Nephron progenitor cell (in vitro differentiated cells): ENCODE measurements around the gene SLC8A1.

Experiments
- DNase-seq: peaks from one replicate; pipeline ENCODE4 v3.0.0; 2021
- H3K27ac Mint-ChIP-seq: 2 replicates; pipeline ENCODE4 v1.8.0; 2021; ENCODE audit warnings: mild to moderate bottlenecking, moderate library complexity, mixed read lengths
- H3K27me3 Mint-ChIP-seq: 2 replicates; pipeline ENCODE4 v1.8.0; 2021; ENCODE audit warnings: mild to moderate bottlenecking, low read depth, mixed read lengths; ENCODE audit not compliant: poor library complexity
- H3K36me3 Mint-ChIP-seq: 2 replicates; pipeline ENCODE4 v1.8.0; 2021; ENCODE audit warnings: low read depth, mixed read lengths
- H3K4me1 Mint-ChIP-seq: 2 replicates; pipeline ENCODE4 v1.8.0; 2021; ENCODE audit warnings: mixed read lengths
- H3K4me3 Mint-ChIP-seq: 2 replicates; pipeline ENCODE4 v1.8.0; 2021; ENCODE audit warnings: mild to moderate bottlenecking, moderate library complexity, mixed read lengths
- H3K9me3 Mint-ChIP-seq: 2 replicates; pipeline ENCODE4 v1.8.0; 2021; ENCODE audit warnings: mild to moderate bottlenecking, moderate library complexity, mixed read lengths
- TF ChIP-seq, protein P1 (sequence below): fragments of 200-600 bp; sonication (generic); IDR thresholded peaks from 2 replicates; pipeline ENCODE4 v1.5.0; 2021; ENCODE audit warnings: antibody characterized with exemption

The SLC8A1 gene

GRCh38 chr2:40201425-40201824, 250.5 kb downstream of the SLC8A1 start:
- DNase-seq: no peak
- H3K4me3 Mint-ChIP-seq: no peak overlapping the region
- H3K36me3 Mint-ChIP-seq: no peaks in the 10 kb centered on the region
- no peaks in the 10 kb centered on the region for H3K27me3 Mint-ChIP-seq
- no peak overlapping the region for H3K27ac Mint-ChIP-seq
- H3K4me1 Mint-ChIP-seq: no peaks in the 10 kb centered on the region
- TF ChIP-seq, protein P1, sequence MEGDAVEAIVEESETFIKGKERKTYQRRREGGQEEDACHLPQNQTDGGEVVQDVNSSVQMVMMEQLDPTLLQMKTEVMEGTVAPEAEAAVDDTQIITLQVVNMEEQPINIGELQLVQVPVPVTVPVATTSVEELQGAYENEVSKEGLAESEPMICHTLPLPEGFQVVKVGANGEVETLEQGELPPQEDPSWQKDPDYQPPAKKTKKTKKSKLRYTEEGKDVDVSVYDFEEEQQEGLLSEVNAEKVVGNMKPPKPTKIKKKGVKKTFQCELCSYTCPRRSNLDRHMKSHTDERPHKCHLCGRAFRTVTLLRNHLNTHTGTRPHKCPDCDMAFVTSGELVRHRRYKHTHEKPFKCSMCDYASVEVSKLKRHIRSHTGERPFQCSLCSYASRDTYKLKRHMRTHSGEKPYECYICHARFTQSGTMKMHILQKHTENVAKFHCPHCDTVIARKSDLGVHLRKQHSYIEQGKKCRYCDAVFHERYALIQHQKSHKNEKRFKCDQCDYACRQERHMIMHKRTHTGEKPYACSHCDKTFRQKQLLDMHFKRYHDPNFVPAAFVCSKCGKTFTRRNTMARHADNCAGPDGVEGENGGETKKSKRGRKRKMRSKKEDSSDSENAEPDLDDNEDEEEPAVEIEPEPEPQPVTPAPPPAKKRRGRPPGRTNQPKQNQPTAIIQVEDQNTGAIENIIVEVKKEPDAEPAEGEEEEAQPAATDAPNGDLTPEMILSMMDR: no peak
- H3K9me3 Mint-ChIP-seq: no peaks in the 10 kb centered on the region

GRCh38 chr2:40200366-40200915, 251.4 kb downstream of the SLC8A1 start:
- Mint-ChIP-seq H3K27me3 (no peaks in the 10 kb centered on the region), H3K4me1 (no peaks in the 10 kb centered on the region), H3K9me3 (no peaks in the 10 kb centered on the region), H3K4me3 (no peak overlapping the region), H3K36me3 (no peaks in the 10 kb centered on the region), H3K27ac (no peak overlapping the region)
- TF ChIP-seq, protein P1: no peak
- DNase-seq: no peak

- DNase-seq: no peak
- Mint-ChIP-seq H3K4me1 (no peaks in the 10 kb centered on the region), H3K4me3 (no peak overlapping the region), H3K36me3 (no peaks in the 10 kb centered on the region), H3K9me3 (no peaks in the 10 kb centered on the region), H3K27ac (no peak overlapping the region), H3K27me3 (peaks cover 2% of the 10 kb centered on the region)
- TF ChIP-seq, protein P1: no peak
Observed at GRCh38 chr2:40199771-40200170, 252.1 kb downstream of the SLC8A1 start.

- Mint-ChIP-seq H3K4me1 (peaks cover 12% of the 10 kb centered on the region), H3K9me3 (no peaks in the 10 kb centered on the region), H3K36me3 (no peaks in the 10 kb centered on the region), H3K27ac (no peak overlapping the region), H3K27me3 (peaks cover 2% of the 10 kb centered on the region), H3K4me3 (no peak overlapping the region)
- no peak for DNase-seq
- TF ChIP-seq, protein P1: no peak
Observed at GRCh38 chr2:40197121-40197520, 254.8 kb downstream of the SLC8A1 start.

- Mint-ChIP-seq H3K27me3 (peaks cover 2% of the 10 kb centered on the region), H3K36me3 (no peaks in the 10 kb centered on the region), H3K4me1 (peaks cover 12% of the 10 kb centered on the region), H3K4me3 (no peak overlapping the region), H3K27ac (no peak overlapping the region), H3K9me3 (no peaks in the 10 kb centered on the region)
- DNase-seq: no peak
- TF ChIP-seq, protein P1: no peak
Observed at GRCh38 chr2:40193670-40194026, 258.2 kb downstream of the SLC8A1 start.

- Mint-ChIP-seq H3K4me3 (no peak overlapping the region), H3K27ac (no peak overlapping the region), H3K4me1 (peaks cover 12% of the 10 kb centered on the region), H3K9me3 (no peaks in the 10 kb centered on the region), H3K27me3 (peaks cover 2% of the 10 kb centered on the region), H3K36me3 (no peaks in the 10 kb centered on the region)
- TF ChIP-seq, protein P1: no peak
- DNase-seq: no peak
Observed at GRCh38 chr2:40192864-40193669, 258.8 kb downstream of the SLC8A1 start.
